Neural progenitor cell (in vitro differentiated cells): Measurements from ENCODE around the gene RELT.

Experiments
- EZH2 ChIP-seq: fragments of 200-600 bp; sonication (generic); IDR thresholded peaks from 2 replicates; pipeline ENCODE4 v1.6.1; 2017; ENCODE audit warnings: antibody characterized with exemption, mild to moderate bottlenecking, moderate library complexity
- EZH2phosphoT487 ChIP-seq: fragments of 200-600 bp; sonication (generic); IDR thresholded peaks from 2 replicates; pipeline ENCODE4 v1.6.1; 2017; ENCODE audit warnings: antibody characterized with exemption
- TF ChIP-seq, protein P1 (sequence below): fragments of 200-600 bp; sonication (generic); IDR thresholded peaks from 2 replicates; pipeline ENCODE4 v1.5.1; 2017; ENCODE audit warnings: antibody characterized with exemption, mild to moderate bottlenecking

GRCh38 chr11:73359341-73359740 lies 16.9 kb upstream of the RELT start:
- TF ChIP-seq, protein P1, sequence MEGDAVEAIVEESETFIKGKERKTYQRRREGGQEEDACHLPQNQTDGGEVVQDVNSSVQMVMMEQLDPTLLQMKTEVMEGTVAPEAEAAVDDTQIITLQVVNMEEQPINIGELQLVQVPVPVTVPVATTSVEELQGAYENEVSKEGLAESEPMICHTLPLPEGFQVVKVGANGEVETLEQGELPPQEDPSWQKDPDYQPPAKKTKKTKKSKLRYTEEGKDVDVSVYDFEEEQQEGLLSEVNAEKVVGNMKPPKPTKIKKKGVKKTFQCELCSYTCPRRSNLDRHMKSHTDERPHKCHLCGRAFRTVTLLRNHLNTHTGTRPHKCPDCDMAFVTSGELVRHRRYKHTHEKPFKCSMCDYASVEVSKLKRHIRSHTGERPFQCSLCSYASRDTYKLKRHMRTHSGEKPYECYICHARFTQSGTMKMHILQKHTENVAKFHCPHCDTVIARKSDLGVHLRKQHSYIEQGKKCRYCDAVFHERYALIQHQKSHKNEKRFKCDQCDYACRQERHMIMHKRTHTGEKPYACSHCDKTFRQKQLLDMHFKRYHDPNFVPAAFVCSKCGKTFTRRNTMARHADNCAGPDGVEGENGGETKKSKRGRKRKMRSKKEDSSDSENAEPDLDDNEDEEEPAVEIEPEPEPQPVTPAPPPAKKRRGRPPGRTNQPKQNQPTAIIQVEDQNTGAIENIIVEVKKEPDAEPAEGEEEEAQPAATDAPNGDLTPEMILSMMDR: no peak
- TF ChIP-seq EZH2 (no peak), EZH2phosphoT487 (no peak)
